Measurements from ENCODE around the gene SPRED2. TPM values are rescaled to one million over a fixed set of nuclear protein-coding genes. Genes with fewer than 3 reads are reported as not detected.

The SPRED2 gene
- total RNA-seq, 1 donor from 2014 or later, result 43.9 TPM

DNA sequence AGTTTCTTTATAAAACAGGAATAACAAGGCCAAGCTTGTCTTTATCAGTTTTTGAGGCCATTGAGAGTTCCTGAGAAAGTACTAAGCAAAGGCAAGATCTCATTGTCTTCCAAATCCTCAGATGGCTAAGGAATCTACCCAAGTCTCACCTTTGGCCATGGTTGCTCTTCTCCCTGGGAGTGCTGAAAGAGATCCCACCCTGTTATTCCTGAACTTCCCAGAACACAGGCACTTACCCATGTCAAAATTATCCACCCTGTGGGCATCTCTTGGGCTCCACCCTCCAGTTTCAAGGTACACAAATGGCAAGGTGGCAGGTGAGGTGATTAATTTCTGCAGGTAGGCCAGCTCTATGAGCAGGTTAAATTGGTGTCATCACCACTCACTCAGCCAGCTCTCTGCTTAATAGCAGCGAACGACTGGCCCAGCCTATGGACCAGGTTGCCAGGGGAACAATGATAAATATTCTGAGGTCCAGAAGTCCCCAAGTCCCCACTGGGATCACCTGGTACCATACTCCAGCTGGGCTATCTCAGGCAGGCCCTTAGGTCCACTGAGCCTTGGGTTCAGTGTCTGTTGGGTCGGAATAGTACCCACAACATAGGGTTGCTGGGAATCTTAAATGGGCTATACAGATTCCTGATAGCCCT is 2.3 kb upstream of the SPRED2 start:
- intact Hi-C loops (cut with DNase I), result no loop called here
- TF ChIP-seq, protein P1, sequence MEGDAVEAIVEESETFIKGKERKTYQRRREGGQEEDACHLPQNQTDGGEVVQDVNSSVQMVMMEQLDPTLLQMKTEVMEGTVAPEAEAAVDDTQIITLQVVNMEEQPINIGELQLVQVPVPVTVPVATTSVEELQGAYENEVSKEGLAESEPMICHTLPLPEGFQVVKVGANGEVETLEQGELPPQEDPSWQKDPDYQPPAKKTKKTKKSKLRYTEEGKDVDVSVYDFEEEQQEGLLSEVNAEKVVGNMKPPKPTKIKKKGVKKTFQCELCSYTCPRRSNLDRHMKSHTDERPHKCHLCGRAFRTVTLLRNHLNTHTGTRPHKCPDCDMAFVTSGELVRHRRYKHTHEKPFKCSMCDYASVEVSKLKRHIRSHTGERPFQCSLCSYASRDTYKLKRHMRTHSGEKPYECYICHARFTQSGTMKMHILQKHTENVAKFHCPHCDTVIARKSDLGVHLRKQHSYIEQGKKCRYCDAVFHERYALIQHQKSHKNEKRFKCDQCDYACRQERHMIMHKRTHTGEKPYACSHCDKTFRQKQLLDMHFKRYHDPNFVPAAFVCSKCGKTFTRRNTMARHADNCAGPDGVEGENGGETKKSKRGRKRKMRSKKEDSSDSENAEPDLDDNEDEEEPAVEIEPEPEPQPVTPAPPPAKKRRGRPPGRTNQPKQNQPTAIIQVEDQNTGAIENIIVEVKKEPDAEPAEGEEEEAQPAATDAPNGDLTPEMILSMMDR (IDR thresholded peaks at IDR 0.05), result no peak
- Histone ChIP-seq H3K27me3 (ENCODE audit: low read depth) (no peaks in the 10 kb centered on the region), H3K9me3 (no peaks in the 10 kb centered on the region), H3K27ac (peak overlapping the region; percentile 96), H3K4me3 (no peak overlapping the region), H3K36me3 (no peaks in the 10 kb centered on the region), H3K4me1 (peaks cover 25% of the 10 kb centered on the region)
- DNase-seq (no peak), ATAC-seq (no peak)

- DNase-seq, result peak; percentile 65
- H3K4me3 ChIP-seq, result peak overlapping the region; percentile 96
- H3K4me1 ChIP-seq, result peaks cover 32% of the 10 kb centered on the region
- intact Hi-C loops (cut with DNase I), result no loop called here
- no peaks in the 10 kb centered on the region for H3K9me3 ChIP-seq
- no peaks in the 10 kb centered on the region for H3K36me3 ChIP-seq
- peak; percentile 2 to 5 for ATAC-seq
- TF ChIP-seq, protein P1 (IDR thresholded peaks at IDR 0.05), result no peak
- H3K27me3 ChIP-seq (ENCODE audit: low read depth), result no peaks in the 10 kb centered on the region
- H3K27ac ChIP-seq, result peak overlapping the region; percentile 92
These were observed 775 bp downstream of the SPRED2 start for GRCh38 chr2:65431421-65432226.

GRCh38 chr2:65430603-65431420 is 1.6 kb downstream of the SPRED2 start:
- peak; percentile 78 for DNase-seq
- intact Hi-C loops (cut with DNase I), result no loop called here
- TF ChIP-seq, protein P1 (IDR thresholded peaks at IDR 0.05), result no peak
- Histone ChIP-seq H3K4me1 (peaks cover 33% of the 10 kb centered on the region), H3K27me3 (ENCODE audit: low read depth) (no peaks in the 10 kb centered on the region), H3K9me3 (no peaks in the 10 kb centered on the region), H3K4me3 (peak overlapping the region; percentile 96), H3K36me3 (no peaks in the 10 kb centered on the region), H3K27ac (peak overlapping the region; percentile 92)
- peak; percentile 21 to 24 for ATAC-seq

DNA sequence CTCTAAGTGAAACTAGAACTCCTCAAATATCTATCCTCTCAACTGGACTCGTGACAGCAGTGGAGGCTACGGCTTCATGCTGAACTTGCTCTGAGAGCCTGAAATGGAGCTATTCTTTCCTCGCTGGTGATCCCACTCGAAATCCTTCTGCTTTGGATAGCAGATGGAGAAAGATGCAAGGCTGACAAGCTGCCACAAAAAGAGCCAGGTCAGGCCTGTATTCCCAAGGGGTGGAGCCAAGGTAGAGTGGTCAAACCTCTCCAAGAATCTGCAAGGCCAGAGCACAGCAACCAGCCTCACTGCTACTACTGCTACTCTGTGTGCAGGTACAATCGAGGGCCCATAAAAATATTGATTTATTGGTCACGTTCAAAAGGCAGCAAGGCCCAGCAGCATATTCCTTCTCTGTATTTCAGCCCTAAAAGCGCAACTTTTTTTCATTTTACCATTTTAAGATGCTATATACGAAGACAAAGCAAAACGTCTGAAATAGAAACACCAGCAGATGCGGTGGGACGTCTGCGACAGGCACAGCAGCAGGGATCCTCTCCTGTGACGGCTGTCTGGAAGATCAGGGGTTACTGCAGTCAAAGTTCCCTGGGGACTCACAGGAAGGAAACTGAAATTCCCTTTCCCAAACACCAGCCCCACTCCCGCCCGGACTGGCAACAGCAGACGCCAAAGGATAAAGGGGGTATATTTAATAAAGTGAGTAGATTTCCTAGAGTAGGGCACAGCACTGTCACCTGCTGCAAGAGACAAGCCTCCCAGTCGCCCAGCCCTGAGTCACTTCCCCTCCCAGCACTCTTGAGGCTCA is 2.4 kb downstream of the SPRED2 start:
- ATAC-seq, result peak in 1 of 2 donors; percentile 7
- TF ChIP-seq, protein P1 (IDR thresholded peaks at IDR 0.05), result no peak
- H3K27me3 ChIP-seq (ENCODE audit: low read depth), result no peaks in the 10 kb centered on the region
- no peaks in the 10 kb centered on the region for H3K9me3 ChIP-seq
- intact Hi-C loops (cut with DNase I), result no loop called here
- no peak for DNase-seq
- H3K36me3 ChIP-seq, result no peaks in the 10 kb centered on the region
- H3K4me3 ChIP-seq, result peak overlapping the region; percentile 96
- H3K27ac ChIP-seq, result peak overlapping the region; percentile 92
- peaks cover 36% of the 10 kb centered on the region for H3K4me1 ChIP-seq

DNA sequence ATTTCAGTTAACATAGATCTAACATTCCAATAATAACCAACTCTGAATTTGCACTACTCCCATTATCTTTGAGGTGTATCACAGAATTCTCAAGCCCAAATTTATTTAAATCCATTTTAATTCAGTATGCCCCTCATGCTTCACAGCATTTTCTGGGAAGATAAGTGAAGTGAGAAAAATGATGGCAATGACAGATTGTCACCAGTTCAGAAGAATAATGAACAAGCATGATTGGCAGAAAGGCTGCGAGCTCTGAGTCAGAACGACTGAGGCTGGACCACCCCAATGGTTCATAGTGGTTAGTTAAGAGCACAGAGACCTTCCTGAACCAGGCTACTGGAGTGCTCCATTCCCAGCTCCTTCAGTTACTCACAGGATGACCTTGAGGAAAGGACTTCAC is 4.9 kb downstream of the SPRED2 start:
- no peak for ATAC-seq
- intact Hi-C loops (cut with DNase I), result no loop called here
- H3K4me3 ChIP-seq, result no peak overlapping the region
- H3K27me3 ChIP-seq (ENCODE audit: low read depth), result no peaks in the 10 kb centered on the region
- H3K9me3 ChIP-seq, result no peaks in the 10 kb centered on the region
- DNase-seq, result no peak
- TF ChIP-seq, protein P1 (IDR thresholded peaks at IDR 0.05), result no peak
- H3K36me3 ChIP-seq, result no peaks in the 10 kb centered on the region
- H3K27ac ChIP-seq, result no peak overlapping the region
- peaks cover 37% of the 10 kb centered on the region for H3K4me1 ChIP-seq
